OCI-LY1 (cell line): Measurements from ENCODE around the gene GSK3B.
A peak's percentile ranks its signal among the peaks of the same experiment; 100 is the strongest.

Source experiments
- CTCF ChIP-seq: fragments of 200-600 bp; sonication (generic), shearing (Covaris generic); IDR thresholded peaks from 2 replicates; pipeline ENCODE4 v1.5.1; 2017; ENCODE audit warnings: mild to moderate bottlenecking, antibody characterized with exemption, low read length, moderate library complexity, mixed read lengths
- EZH2 ChIP-seq: fragments of 200-600 bp; sonication (generic), shearing (Covaris generic); IDR thresholded peaks from 2 replicates; pipeline ENCODE4 v1.8.0; 2017; ENCODE audit warnings: borderline replicate concordance, mixed run types, mild to moderate bottlenecking, antibody characterized with exemption, low read length, moderate library complexity, mixed read lengths

- TF ChIP-seq CTCF: peak; percentile 43; the same call in 1 of the 2 replicates
- no peak for TF ChIP-seq EZH2
Measured at GRCh38 chr3:120039642-120040610, 54.3 kb downstream of the GSK3B start.
